NCI-H69 (cell line): ENCODE measurements around the gene TAF11L10.
"Not testable (repeated sequence)": the region's sequence is repeated elsewhere in the genome, so short reads cannot be mapped to it uniquely, and the experiment has no call there.

Experiments
- DNase-seq: peaks from one replicate; lab custom pipeline; 2025; lab: John Stamatoyannopoulos, UW

Gene TAF11L10

DNA sequence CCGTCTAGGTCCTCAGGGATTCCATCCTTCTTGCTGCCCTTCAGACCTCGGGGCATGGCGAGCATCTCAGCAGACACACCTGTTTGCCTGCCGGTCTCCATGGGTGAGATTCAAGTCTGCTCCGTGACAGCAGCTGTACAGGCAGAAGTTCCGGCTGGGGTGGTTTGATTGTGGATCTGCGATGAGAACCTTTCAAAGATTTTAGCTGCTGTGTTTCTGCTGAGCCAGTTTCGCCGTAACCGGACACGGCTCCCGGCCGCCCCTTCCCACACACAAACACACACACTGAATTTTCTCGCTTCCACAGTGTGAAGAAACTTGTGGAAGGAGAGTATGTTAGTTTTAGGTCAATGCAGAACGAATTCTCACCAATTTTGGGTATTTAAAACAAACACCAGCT is at the start of gene TAF11L10:
Gene TAF11L10, minus strand, starts transcription at position 101 of the 400 bp plus-strand sequence.
- not testable (repeated sequence) for DNase-seq

DNA sequence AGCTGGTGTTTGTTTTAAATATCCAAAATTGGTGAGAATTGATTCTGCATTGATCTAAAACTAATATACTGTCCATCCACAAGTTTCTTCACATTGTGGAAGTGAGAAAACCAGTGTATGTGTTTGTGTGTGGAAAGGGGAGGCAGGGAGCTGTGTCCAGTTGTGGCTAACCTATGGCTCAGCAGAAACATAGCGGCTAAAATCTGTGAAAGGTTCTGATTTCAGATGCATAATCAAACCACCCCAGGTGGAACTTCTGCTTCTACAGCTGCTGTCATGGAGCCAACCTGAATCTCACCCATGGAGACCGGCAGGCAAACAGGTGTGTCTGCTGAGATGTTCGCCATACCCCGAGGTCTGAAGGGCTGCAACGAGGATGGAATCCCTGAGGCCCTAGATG is 36.5 kb upstream of the TAF11L10 start, which contains the start of gene TAF11L14:
Gene TAF11L14, plus strand, starts transcription at position 301 of the 400 bp plus-strand sequence.
- no peak for DNase-seq

- not testable (repeated sequence) for DNase-seq
Measured at GRCh38 chr5:17631788-17632187, 34.2 kb upstream of the TAF11L10 start, which contains the start of gene TAF11L13. Gene TAF11L13 (plus strand): TSS chr5:17632088.

- DNase-seq, result no peak
Measured at GRCh38 chr5:17625686-17626085, 28.1 kb upstream of the TAF11L10 start.

DNA sequence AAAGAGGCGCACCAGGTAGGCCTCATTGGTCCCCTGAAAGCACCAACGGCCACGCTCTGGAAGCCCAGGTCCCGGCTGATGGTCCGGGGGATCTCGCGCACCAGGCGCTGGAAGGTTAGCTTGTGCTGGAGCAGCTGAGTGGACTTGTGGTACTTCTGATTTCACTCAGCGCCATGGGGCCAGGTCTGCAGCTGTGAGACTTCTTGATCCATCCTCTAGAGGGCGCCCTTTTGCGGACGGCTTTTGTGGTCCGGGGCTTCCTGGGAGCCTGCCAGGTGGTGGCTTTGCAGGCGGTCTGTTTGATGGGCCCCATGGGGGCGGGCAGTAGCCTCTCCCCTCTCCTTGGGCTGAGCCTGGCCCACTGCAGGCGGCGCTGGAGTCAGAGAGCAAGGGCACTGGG is 23.0 kb upstream of the TAF11L10 start:
- DNase-seq, result peak; percentile 44

GRCh38 chr5:17619354-17619753 is 21.7 kb upstream of the TAF11L10 start:
- DNase-seq, result no peak

GRCh38 chr5:17614872-17615605 is 17.4 kb upstream of the TAF11L10 start:
- no peak for DNase-seq

DNA sequence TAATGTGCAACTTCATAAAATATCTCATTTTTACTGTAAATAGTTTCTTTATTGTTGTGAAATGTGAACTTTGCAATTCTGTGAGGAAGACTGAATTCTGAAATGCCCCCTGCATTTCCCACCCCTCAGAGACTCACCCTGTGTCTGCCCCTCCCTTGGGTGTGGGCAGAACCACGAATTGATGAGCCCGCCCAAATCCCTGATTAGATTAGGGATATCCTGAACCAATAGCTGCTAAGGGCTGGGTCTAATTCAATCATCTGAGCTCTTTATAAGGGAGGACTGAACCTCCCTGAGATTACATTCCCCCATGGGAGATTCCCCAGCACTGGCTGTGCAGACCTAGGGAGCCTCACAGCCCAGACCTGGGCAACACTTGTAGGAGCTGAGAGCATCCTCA is 12.5 kb upstream of the TAF11L10 start, which contains the start of gene TAF11L12:
Gene TAF11L12, plus strand, starts transcription at position 301 of the 400 bp plus-strand sequence.
- DNase-seq, result not testable (repeated sequence)

DNA sequence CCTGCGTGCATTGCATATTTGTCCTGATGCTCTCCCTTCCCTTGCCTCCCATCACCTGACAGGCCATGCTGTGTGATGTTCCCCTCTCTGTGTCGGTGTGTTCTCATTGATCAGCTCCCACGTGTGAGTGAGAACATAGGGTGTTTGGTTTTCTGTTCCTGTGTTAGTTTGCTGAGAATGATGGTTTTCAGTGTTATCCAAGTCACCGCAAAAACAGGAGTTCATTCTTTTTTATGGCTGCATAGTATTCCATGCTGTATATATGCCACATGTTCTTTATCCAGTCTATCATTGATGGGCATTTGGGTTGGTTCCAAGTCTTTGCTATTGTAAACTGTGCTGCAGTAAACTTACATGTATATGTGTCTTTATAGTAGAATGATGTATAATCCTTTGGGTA is 9.8 kb upstream of the TAF11L10 start:
- not testable (repeated sequence) for DNase-seq

GRCh38 chr5:17604951-17605350 is 7.3 kb upstream of the TAF11L10 start:
- no peak for DNase-seq

DNA sequence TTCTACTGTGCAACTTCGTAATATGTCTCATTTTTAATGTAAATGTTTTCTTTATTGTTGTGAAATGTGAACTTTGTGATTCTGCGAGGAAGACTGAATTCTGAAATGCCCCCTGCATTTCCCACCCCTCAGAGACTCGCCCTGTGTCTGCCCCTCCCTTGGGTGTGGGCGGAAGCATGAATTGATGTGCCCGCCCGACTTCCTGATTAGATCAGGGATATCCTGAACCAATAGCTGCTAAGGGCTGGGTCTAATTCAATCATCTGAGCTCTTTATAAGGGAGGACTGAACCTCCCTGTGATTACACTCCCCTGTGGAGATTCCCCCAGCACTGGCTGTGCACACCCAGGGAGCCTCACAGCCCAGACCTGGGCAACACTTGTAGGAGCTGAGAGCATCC is 6.3 kb upstream of the TAF11L10 start, which contains the start of gene TAF11L11:
Gene TAF11L11, plus strand, starts transcription at position 304 of the 400 bp plus-strand sequence.
- DNase-seq, result peak; percentile 7

- not testable (repeated sequence) for DNase-seq
Measured at GRCh38 chr5:17594255-17594654, 3.4 kb downstream of the TAF11L10 start, which contains the start of gene TAF11L9. Gene TAF11L9 (minus strand): TSS chr5:17594394.

GRCh38 chr5:17590860-17591259 is 6.8 kb downstream of the TAF11L10 start, which contains the start of gene TAF11L8:
Gene TAF11L8 (minus strand): TSS chr5:17590960.
- not testable (repeated sequence) for DNase-seq

GRCh38 chr5:17585658-17586057 is 12.0 kb downstream of the TAF11L10 start, which contains the start of gene TAF11L7:
Gene TAF11L7 (minus strand): TSS chr5:17585758.
- not testable (repeated sequence) for DNase-seq
